Mammary epithelial cell (primary cell): ENCODE measurements around the gene LATS2.

ENCODE experiments used
- EZH2 ChIP-seq: IDR thresholded peaks from 2 replicates; pipeline ENCODE4 v1.6.1; 2012; ENCODE audit warnings: low read length, inconsistent platforms, borderline replicate concordance
- TF ChIP-seq, protein P1 (sequence below), 2 donors: IDR thresholded peaks in 1 of 2; conservative IDR thresholded peaks in 1 of 2; 2 replicates each; pipeline ENCODE4 v1.5.1; 2011 to 2012; ENCODE audit warnings: inconsistent platforms in 2 of 2, low read length in 2 of 2, mild to moderate bottlenecking in 2 of 2, control low read depth in 1 of 2, low read depth in 1 of 2; ENCODE audit not compliant: insufficient read depth in 1 of 2; ENCODE audit errors: extremely low read depth in 1 of 2

DNA sequence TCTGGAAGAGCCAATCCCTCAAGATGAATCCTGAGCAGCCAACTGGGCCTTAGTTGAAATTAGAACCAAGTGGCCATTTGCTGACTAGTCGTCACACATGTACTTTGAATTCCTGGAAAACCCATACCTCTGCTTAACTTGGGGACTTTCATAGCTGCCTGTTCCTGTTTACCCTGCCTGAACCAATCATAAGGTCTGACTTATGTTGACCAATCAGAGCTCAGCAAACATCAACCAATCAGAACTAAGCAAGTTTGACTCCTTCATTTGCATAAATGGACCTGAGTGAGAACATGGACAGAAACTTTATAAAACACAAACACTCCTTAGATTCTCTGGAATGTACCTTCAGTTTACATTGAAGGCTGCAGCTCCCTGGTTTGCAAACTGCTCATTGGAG, 50.8 kb downstream of the LATS2 start:
- TF ChIP-seq, protein P1, sequence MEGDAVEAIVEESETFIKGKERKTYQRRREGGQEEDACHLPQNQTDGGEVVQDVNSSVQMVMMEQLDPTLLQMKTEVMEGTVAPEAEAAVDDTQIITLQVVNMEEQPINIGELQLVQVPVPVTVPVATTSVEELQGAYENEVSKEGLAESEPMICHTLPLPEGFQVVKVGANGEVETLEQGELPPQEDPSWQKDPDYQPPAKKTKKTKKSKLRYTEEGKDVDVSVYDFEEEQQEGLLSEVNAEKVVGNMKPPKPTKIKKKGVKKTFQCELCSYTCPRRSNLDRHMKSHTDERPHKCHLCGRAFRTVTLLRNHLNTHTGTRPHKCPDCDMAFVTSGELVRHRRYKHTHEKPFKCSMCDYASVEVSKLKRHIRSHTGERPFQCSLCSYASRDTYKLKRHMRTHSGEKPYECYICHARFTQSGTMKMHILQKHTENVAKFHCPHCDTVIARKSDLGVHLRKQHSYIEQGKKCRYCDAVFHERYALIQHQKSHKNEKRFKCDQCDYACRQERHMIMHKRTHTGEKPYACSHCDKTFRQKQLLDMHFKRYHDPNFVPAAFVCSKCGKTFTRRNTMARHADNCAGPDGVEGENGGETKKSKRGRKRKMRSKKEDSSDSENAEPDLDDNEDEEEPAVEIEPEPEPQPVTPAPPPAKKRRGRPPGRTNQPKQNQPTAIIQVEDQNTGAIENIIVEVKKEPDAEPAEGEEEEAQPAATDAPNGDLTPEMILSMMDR (conservative IDR thresholded peaks at IDR 0.05 in 1 of 2, IDR thresholded peaks at IDR 0.05 in 1 of 2; ENCODE audit: extremely low read depth in 1 of 2, insufficient read depth in 1 of 2, low read depth in 1 of 2, low read length in 2 of 2) = no peak
- no peak for TF ChIP-seq EZH2
